Uterus (tissue), 4 donors: ENCODE measurements around the gene RFPL3. TPM values are rescaled to one million over a fixed set of nuclear protein-coding genes. Genes with fewer than 3 reads are reported as not detected.

ENCODE experiments used
- DNase-seq, 2 donors: peaks; one replicate each; pipeline ENCODE4 v3.0.0-alpha.2; 2019 to 2020
- H3K27ac ChIP-seq, 2 donors: fragments of 200-600 bp; sonication (generic); 1 replicate in 1 of 2; 2 replicates in 1 of 2; pipeline ENCODE4 v1.5.1; 2016 to 2018
- H3K27me3 ChIP-seq, 2 donors: fragments of 200-600 bp; sonication (generic); one replicate each; pipeline ENCODE4 v1.5.1; 2018 to 2019; ENCODE audit warnings: control low read depth in 1 of 2
- H3K36me3 ChIP-seq, 2 donors: fragments of 200-600 bp; sonication (generic); one replicate each; pipeline ENCODE4 v1.5.1; 2019; ENCODE audit warnings: control low read depth in 1 of 2
- H3K4me1 ChIP-seq, 2 donors: fragments of 200-600 bp; sonication (generic); one replicate each; pipeline ENCODE4 v1.5.1; 2018 to 2019; ENCODE audit warnings: control low read depth in 1 of 2
- H3K4me3 ChIP-seq, 2 donors: fragments of 200-600 bp; sonication (generic); 1 replicate in 1 of 2; 2 replicates in 1 of 2; pipeline ENCODE4 v1.5.1; 2018 to 2019; ENCODE audit warnings: mild to moderate bottlenecking in 1 of 2
- H3K9me3 ChIP-seq, 2 donors: fragments of 200-600 bp; sonication (generic); one replicate each; pipeline ENCODE4 v1.5.1; 2019; ENCODE audit warnings: control low read depth in 1 of 2
- CTCF ChIP-seq, 4 experiments: fragments of 200-600 bp in 2 of 4; fragments of 450-650 bp in 2 of 4; sonication (generic) in 2 of 4; IDR thresholded peaks; one replicate each; pipeline ENCODE4 v1.5.1; 2016 to 2019; ENCODE audit warnings: antibody characterized with exemption in 4 of 4, mild to moderate bottlenecking in 2 of 4, moderate library complexity in 1 of 4
- POLR2A ChIP-seq, 2 donors: fragments of 450-650 bp; IDR thresholded peaks; one replicate each; pipeline ENCODE4 v1.6.1; 2016; ENCODE audit warnings: antibody characterized with exemption in 2 of 2, mild to moderate bottlenecking in 1 of 2, moderate library complexity in 1 of 2
- intact Hi-C: fragments of 100-400 bp; cut with DNase I; formaldehyde crosslinking; loops from one replicate; pipeline ENCODE4 v1.15.1; 2023; ENCODE audit warnings: low total_unique reads
- total RNA-seq, 4 donors: library from RNA; depleted of rRNA in 3 of 4; stranded (reverse); fragments of >200 nt in 3 of 4; gene quantifications; one replicate each; pipeline versions ENCODE4 v1.1.0 to v1.2.4, GENCODE V29; 2014 to 2023
- donor health status: DM: yes; HTN: yes; CAD: no.

Gene RFPL3
- total RNA-seq, 4 donors from 2014 or later: not detected

GRCh38 chr22:32325811-32326237, 31.8 kb upstream of the RFPL3 start:
- intact Hi-C loops: no loop called here
- Histone ChIP-seq H3K9me3 (no peaks in the 10 kb centered on the region), H3K4me3 (no peak overlapping the region), H3K27ac (no peak overlapping the region), H3K4me1 (no peaks in the 10 kb centered on the region), H3K36me3 (no peaks in the 10 kb centered on the region), H3K27me3 (no peaks in the 10 kb centered on the region)
- TF ChIP-seq POLR2A (IDR thresholded peaks at IDR 0.05) (no peak), CTCF (IDR thresholded peaks at IDR 0.05) (no peak)
- no peak for DNase-seq

GRCh38 chr22:32326647-32327046, 31.0 kb upstream of the RFPL3 start:
- TF ChIP-seq POLR2A (IDR thresholded peaks at IDR 0.05): no peak
- no peak for TF ChIP-seq CTCF (IDR thresholded peaks at IDR 0.05)
- H3K4me1 ChIP-seq: no peaks in the 10 kb centered on the region
- no peak overlapping the region for H3K4me3 ChIP-seq
- H3K27ac ChIP-seq: no peak overlapping the region
- no peaks in the 10 kb centered on the region for H3K27me3 ChIP-seq
- intact Hi-C loops: no loop called here
- DNase-seq: no peak
- H3K9me3 ChIP-seq: no peaks in the 10 kb centered on the region
- H3K36me3 ChIP-seq: no peaks in the 10 kb centered on the region

GRCh38 chr22:32327066-32327465, 30.6 kb upstream of the RFPL3 start:
- H3K27me3 ChIP-seq: no peaks in the 10 kb centered on the region
- DNase-seq: no peak
- no peaks in the 10 kb centered on the region for H3K9me3 ChIP-seq
- TF ChIP-seq POLR2A (IDR thresholded peaks at IDR 0.05): no peak
- TF ChIP-seq CTCF (IDR thresholded peaks at IDR 0.05): no peak
- no peak overlapping the region for H3K27ac ChIP-seq
- H3K4me1 ChIP-seq: no peaks in the 10 kb centered on the region
- intact Hi-C loops: no loop called here
- H3K36me3 ChIP-seq: no peaks in the 10 kb centered on the region
- H3K4me3 ChIP-seq: no peak overlapping the region

GRCh38 chr22:32327596-32328171, 30.0 kb upstream of the RFPL3 start:
- H3K27me3 ChIP-seq: no peaks in the 10 kb centered on the region
- H3K9me3 ChIP-seq: no peaks in the 10 kb centered on the region
- DNase-seq: no peak
- H3K4me3 ChIP-seq: no peak overlapping the region
- no peak overlapping the region for H3K27ac ChIP-seq
- intact Hi-C loops: no loop called here
- no peaks in the 10 kb centered on the region for H3K36me3 ChIP-seq
- no peaks in the 10 kb centered on the region for H3K4me1 ChIP-seq
- TF ChIP-seq CTCF (IDR thresholded peaks at IDR 0.05) (no peak), POLR2A (IDR thresholded peaks at IDR 0.05) (no peak)

- Histone ChIP-seq H3K27me3 (no peaks in the 10 kb centered on the region), H3K4me1 (no peaks in the 10 kb centered on the region), H3K27ac (no peak overlapping the region), H3K9me3 (no peaks in the 10 kb centered on the region), H3K4me3 (no peak overlapping the region), H3K36me3 (no peaks in the 10 kb centered on the region)
- TF ChIP-seq CTCF (IDR thresholded peaks at IDR 0.05): no peak
- no peak for TF ChIP-seq POLR2A (IDR thresholded peaks at IDR 0.05)
- intact Hi-C loops: no loop called here
- no peak for DNase-seq
Measured at GRCh38 chr22:32328306-32329201, 29.1 kb upstream of the RFPL3 start.
